Peyer's patch (tissue), 4 donors: ENCODE results near the gene AMDHD2.
"Not testable (repeated sequence)": the region's sequence is repeated elsewhere in the genome, so short reads cannot be mapped to it uniquely, and the experiment has no call there.

Source experiments
- POLR2A ChIP-seq, 2 donors: fragments of 450-650 bp; IDR thresholded peaks; one replicate each; pipeline ENCODE4 v1.5.1; 2017; ENCODE audit warnings: antibody characterized with exemption in 2 of 2, mild to moderate bottlenecking in 2 of 2, moderate library complexity in 2 of 2
- TF ChIP-seq, protein P1 (sequence below), 6 experiments: fragments of 450-650 bp in 4 of 6; fragments of 200-600 bp in 2 of 6; sonication (generic) in 1 of 6; IDR thresholded peaks; one replicate each; pipeline ENCODE4 v1.5.1; 2017 to 2019; ENCODE audit warnings: antibody characterized with exemption in 6 of 6, mild to moderate bottlenecking in 3 of 6, moderate library complexity in 1 of 6

DNA sequence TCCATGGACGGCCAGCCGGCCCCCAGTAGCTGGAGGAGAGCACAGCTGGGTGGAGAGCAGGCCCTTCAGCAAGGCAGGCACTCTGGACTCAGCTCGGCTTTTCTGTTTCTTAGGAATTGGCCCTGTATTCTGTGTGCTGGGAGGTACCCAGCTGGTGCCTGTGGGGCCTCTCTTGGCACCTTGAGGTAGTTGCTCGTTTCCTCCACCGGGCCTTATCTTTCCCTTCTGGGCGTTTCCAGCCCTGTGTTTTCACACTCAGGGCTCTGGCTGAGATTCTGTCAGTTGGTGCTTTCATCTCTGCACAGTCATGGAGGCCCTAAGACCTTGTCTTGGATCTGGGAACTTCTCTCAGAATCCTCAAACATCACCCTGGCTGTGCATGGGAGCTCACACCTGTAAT is 47.3 kb downstream of the AMDHD2 start:
- TF ChIP-seq, protein P1, sequence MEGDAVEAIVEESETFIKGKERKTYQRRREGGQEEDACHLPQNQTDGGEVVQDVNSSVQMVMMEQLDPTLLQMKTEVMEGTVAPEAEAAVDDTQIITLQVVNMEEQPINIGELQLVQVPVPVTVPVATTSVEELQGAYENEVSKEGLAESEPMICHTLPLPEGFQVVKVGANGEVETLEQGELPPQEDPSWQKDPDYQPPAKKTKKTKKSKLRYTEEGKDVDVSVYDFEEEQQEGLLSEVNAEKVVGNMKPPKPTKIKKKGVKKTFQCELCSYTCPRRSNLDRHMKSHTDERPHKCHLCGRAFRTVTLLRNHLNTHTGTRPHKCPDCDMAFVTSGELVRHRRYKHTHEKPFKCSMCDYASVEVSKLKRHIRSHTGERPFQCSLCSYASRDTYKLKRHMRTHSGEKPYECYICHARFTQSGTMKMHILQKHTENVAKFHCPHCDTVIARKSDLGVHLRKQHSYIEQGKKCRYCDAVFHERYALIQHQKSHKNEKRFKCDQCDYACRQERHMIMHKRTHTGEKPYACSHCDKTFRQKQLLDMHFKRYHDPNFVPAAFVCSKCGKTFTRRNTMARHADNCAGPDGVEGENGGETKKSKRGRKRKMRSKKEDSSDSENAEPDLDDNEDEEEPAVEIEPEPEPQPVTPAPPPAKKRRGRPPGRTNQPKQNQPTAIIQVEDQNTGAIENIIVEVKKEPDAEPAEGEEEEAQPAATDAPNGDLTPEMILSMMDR (IDR thresholded peaks at IDR 0.05) = not testable (repeated sequence)
- not testable (repeated sequence) for TF ChIP-seq POLR2A (IDR thresholded peaks at IDR 0.05)
